GM21367 (cell line): Measurements from ENCODE around the gene ARSI.

Source experiments
- ATAC-seq: cut with Tn5 transposase; IDR thresholded peaks from one replicate; pipeline ENCODE4 v1.9.1; 2021; ENCODE audit not compliant: unreplicated experiment

The ARSI gene

GRCh38 chr5:150302301-150303069 is at the start of gene ARSI:
TSS of gene ARSI (minus strand) at chr5:150302905. CDS start at chr5:150302373, 532 bp downstream.
- ATAC-seq, result no peak

- peak; percentile 89 for ATAC-seq
Measured at GRCh38 chr5:150350524-150351344, 48.0 kb upstream of the ARSI start.

- ATAC-seq, result no peak
Measured at GRCh38 chr5:150349681-150350275, 47.1 kb upstream of the ARSI start.

GRCh38 chr5:150347451-150347850 is 44.7 kb upstream of the ARSI start:
- ATAC-seq, result no peak

- no peak for ATAC-seq
Measured at GRCh38 chr5:150347003-150347402, 44.3 kb upstream of the ARSI start.

GRCh38 chr5:150346592-150346991 is 43.9 kb upstream of the ARSI start:
- no peak for ATAC-seq

GRCh38 chr5:150345716-150346115 is 43.0 kb upstream of the ARSI start:
- no peak for ATAC-seq

- ATAC-seq, result no peak
Measured at GRCh38 chr5:150343994-150344631, 41.4 kb upstream of the ARSI start.

GRCh38 chr5:150342583-150342982 is 39.9 kb upstream of the ARSI start:
- no peak for ATAC-seq

- no peak for ATAC-seq
Measured at GRCh38 chr5:150341989-150342388, 39.3 kb upstream of the ARSI start.

GRCh38 chr5:150341331-150341730 is 38.6 kb upstream of the ARSI start:
- no peak for ATAC-seq

GRCh38 chr5:150340614-150341255 is 38.0 kb upstream of the ARSI start:
- ATAC-seq, result no peak

GRCh38 chr5:150339841-150340240 is 37.1 kb upstream of the ARSI start:
- no peak for ATAC-seq

- ATAC-seq, result no peak
Measured at GRCh38 chr5:150339165-150339564, 36.5 kb upstream of the ARSI start.

- no peak for ATAC-seq
Measured at GRCh38 chr5:150338546-150338945, 35.8 kb upstream of the ARSI start.

GRCh38 chr5:150335778-150336177 is 33.1 kb upstream of the ARSI start:
- no peak for ATAC-seq

- no peak for ATAC-seq
Measured at GRCh38 chr5:150333400-150333799, 30.7 kb upstream of the ARSI start.

- ATAC-seq, result no peak
Measured at GRCh38 chr5:150329881-150330876, 27.5 kb upstream of the ARSI start.

- ATAC-seq, result no peak
Measured at GRCh38 chr5:150329038-150329437, 26.3 kb upstream of the ARSI start.

GRCh38 chr5:150328515-150328914 is 25.8 kb upstream of the ARSI start:
- no peak for ATAC-seq
